SK-N-SH treated with all-trans-retinoic acid at 6 μM for 48 hours (cell line): ENCODE measurements around the gene DLAT.

ENCODE experiments used
- ATAC-seq: fragments of 200-7000 bp; cut with Tn5 transposase; 3 replicates; pipeline ENCODE4 v1.9.1; 2020; ENCODE audit warnings: mild to moderate bottlenecking, moderate library complexity
- ARNTL ChIP-seq: fragments of 450-650 bp; formaldehyde crosslinking; IDR thresholded peaks from 2 replicates; pipeline ENCODE4 v1.5.0; 2020; ENCODE audit warnings: low read depth, mild to moderate bottlenecking, moderate library complexity, borderline replicate concordance
- BACH2 ChIP-seq: fragments of 250-450 bp; sonication (Bioruptor Pico); IDR thresholded peaks from 2 replicates; pipeline ENCODE4 v1.9.0; 2021; ENCODE audit warnings: mild to moderate bottlenecking, borderline replicate concordance
- CREB5 ChIP-seq: fragments of 250-450 bp; sonication (Bioruptor Pico); IDR thresholded peaks from 2 replicates; pipeline ENCODE4 v1.5.1; 2020; ENCODE audit warnings: low read depth, mild to moderate bottlenecking, moderate library complexity
- CSDC2 ChIP-seq: fragments of 250-450 bp; sonication (Bioruptor Pico); IDR thresholded peaks from 2 replicates; pipeline ENCODE4 v1.5.0; 2020; ENCODE audit warnings: mild to moderate bottlenecking, moderate library complexity
- CSRNP3 ChIP-seq: fragments of 250-450 bp; sonication (Bioruptor Pico); IDR thresholded peaks from 2 replicates; pipeline ENCODE4 v1.5.1; 2021; ENCODE audit warnings: mild to moderate bottlenecking, moderate library complexity
- ESRRG ChIP-seq: fragments of 250-450 bp; sonication (Bioruptor Pico); IDR thresholded peaks from 2 replicates; pipeline ENCODE4 v1.6.1; 2021; ENCODE audit warnings: mild to moderate bottlenecking
- GLIS3 ChIP-seq: fragments of 250-450 bp; sonication (Bioruptor Pico); IDR thresholded peaks from 2 replicates; pipeline ENCODE4 v1.5.0; 2020; ENCODE audit warnings: mild to moderate bottlenecking, moderate library complexity
- ISL1 ChIP-seq: fragments of 250-450 bp; sonication (Bioruptor Pico); IDR thresholded peaks from 2 replicates; pipeline ENCODE4 v2.1.2; 2022; ENCODE audit warnings: mild to moderate bottlenecking, moderate library complexity
- OSR1 ChIP-seq: fragments of 250-450 bp; sonication (Bioruptor Pico); IDR thresholded peaks from 2 replicates; pipeline ENCODE4 v1.8.0; 2022; ENCODE audit warnings: moderate library complexity, mild to moderate bottlenecking, inconsistent platforms
- PPARA ChIP-seq: fragments of 250-450 bp; sonication (Bioruptor Pico); IDR thresholded peaks from 2 replicates; pipeline ENCODE4 v1.5.0; 2020; ENCODE audit warnings: mild to moderate bottlenecking, borderline replicate concordance
- RARB ChIP-seq: fragments of 250-450 bp; sonication (Bioruptor Pico); IDR thresholded peaks from 2 replicates; pipeline ENCODE4 v1.8.0; 2021; ENCODE audit warnings: mild to moderate bottlenecking, moderate library complexity
- SNAI2 ChIP-seq: fragments of 250-450 bp; sonication (Bioruptor Pico); IDR thresholded peaks from 2 replicates; pipeline ENCODE4 v1.5.0; 2020; ENCODE audit warnings: mild to moderate bottlenecking, moderate library complexity
- TCF4 ChIP-seq: fragments of 250-450 bp; sonication (Bioruptor Pico); IDR thresholded peaks from 2 replicates; pipeline ENCODE4 v1.8.0; 2021; ENCODE audit warnings: mild to moderate bottlenecking, moderate library complexity, borderline replicate concordance
- TOX ChIP-seq: fragments of 250-450 bp; sonication (Bioruptor Pico); IDR thresholded peaks from 2 replicates; pipeline ENCODE4 v1.8.0; 2021; ENCODE audit warnings: mild to moderate bottlenecking, moderate library complexity, borderline replicate concordance
- TSHZ2 ChIP-seq: fragments of 250-450 bp; sonication (Bioruptor Pico); IDR thresholded peaks from 2 replicates; pipeline ENCODE4 v1.5.0; 2020; ENCODE audit warnings: mild to moderate bottlenecking, moderate library complexity
- ZC3H10 ChIP-seq: fragments of 250-450 bp; sonication (Bioruptor Pico); IDR thresholded peaks from 2 replicates; pipeline ENCODE4 v1.5.1; 2021; ENCODE audit warnings: mild to moderate bottlenecking, moderate library complexity
- ZFP3 ChIP-seq: fragments of 250-450 bp; sonication (Bioruptor Pico); IDR thresholded peaks from 2 replicates; pipeline ENCODE4 v1.5.0; 2020; ENCODE audit warnings: mild to moderate bottlenecking, moderate library complexity
- ZNF565 ChIP-seq: fragments of 450-650 bp; formaldehyde crosslinking; conservative IDR thresholded peaks from 2 replicates; pipeline ENCODE4 v1.5.0; 2020; ENCODE audit warnings: low read depth, mild to moderate bottlenecking, moderate library complexity
- ZNF70 ChIP-seq: fragments of 450-650 bp; formaldehyde crosslinking; IDR thresholded peaks from 2 replicates; pipeline ENCODE4 v1.5.0; 2020; ENCODE audit warnings: mild to moderate bottlenecking, moderate library complexity
- ZNF8 ChIP-seq: fragments of 450-650 bp; formaldehyde crosslinking; IDR thresholded peaks from 2 replicates; pipeline ENCODE4 v1.5.0; 2020; ENCODE audit warnings: mild to moderate bottlenecking, moderate library complexity

The DLAT gene

GRCh38 chr11:111982541-111983186 is 42.5 kb upstream of the DLAT start:
- ATAC-seq = no peak

GRCh38 chr11:111983187-111983986 is 41.8 kb upstream of the DLAT start:
- TF ChIP-seq ZNF565 (no peak), ZFP3 (CRISPR knock-in tag) (no peak)
- no peak for ATAC-seq

More at GRCh38 chr11:111982541-111983186, 42.5 kb upstream of the DLAT start:
- no peak for TF ChIP-seq TSHZ2
- TF ChIP-seq ARNTL (CRISPR knock-in tag) = no peak
- no peak for TF ChIP-seq ZFP3 (CRISPR knock-in tag)
- TF ChIP-seq CSRNP3 (CRISPR knock-in tag) = no peak
- no peak for TF ChIP-seq ISL1 (CRISPR knock-in tag)
- no peak for TF ChIP-seq BACH2 (CRISPR knock-in tag)
- TF ChIP-seq TOX (CRISPR knock-in tag) = no peak
- no peak for TF ChIP-seq ZNF565
- no peak for TF ChIP-seq ZC3H10 (CRISPR knock-in tag)
- TF ChIP-seq SNAI2 (CRISPR knock-in tag) = no peak
- no peak for TF ChIP-seq CSDC2
- no peak for TF ChIP-seq ZNF70 (CRISPR knock-in tag)
- TF ChIP-seq ESRRG (CRISPR knock-in tag) = no peak
- TF ChIP-seq CREB5 = no peak
- no peak for TF ChIP-seq OSR1 (CRISPR knock-in tag)
- TF ChIP-seq GLIS3 (CRISPR knock-in tag) = no peak

- ATAC-seq = no peak
- no peak for TF ChIP-seq PPARA
- TF ChIP-seq ZNF565 = no peak
- TF ChIP-seq RARB = no peak
- TF ChIP-seq ESRRG (CRISPR knock-in tag) = no peak
- TF ChIP-seq ZFP3 (CRISPR knock-in tag) = no peak
- TF ChIP-seq ZNF8 (CRISPR knock-in tag) = no peak
- no peak for TF ChIP-seq SNAI2 (CRISPR knock-in tag)
- no peak for TF ChIP-seq CREB5
- TF ChIP-seq TCF4 (CRISPR knock-in tag) = no peak
- no peak for TF ChIP-seq CSRNP3 (CRISPR knock-in tag)
- TF ChIP-seq ISL1 (CRISPR knock-in tag) = no peak
- TF ChIP-seq GLIS3 (CRISPR knock-in tag) = no peak
- TF ChIP-seq CSDC2 = no peak
- no peak for TF ChIP-seq BACH2 (CRISPR knock-in tag)
- TF ChIP-seq, all 23 proteins: peak for 0
Measured at GRCh38 chr11:111986589-111986988, 38.6 kb upstream of the DLAT start.
